ENCODE results near the gene FSD1. TPM values are rescaled to one million over a fixed set of nuclear protein-coding genes. Genes with fewer than 3 reads are reported as not detected.
"Not testable (repeated sequence)": the region's sequence is repeated elsewhere in the genome, so short reads cannot be mapped to it uniquely, and the experiment has no call there.

The FSD1 gene
- polyA plus RNA-seq (2012; ENCODE audit: insufficient read depth, insufficient read length): 40.0 TPM

- peak within 1 kb of the TSS; percentile 43 for H3K4me3 ChIP-seq (ENCODE audit: low read length)
- DNase-seq (ENCODE audit: low read depth, low spot score): peak; percentile 42
Observed at GRCh38 chr19:4304538-4305256, at the start of gene FSD1. FSD1 (plus strand) TSS chr19:4304598; CDS start chr19:4304747, 149 bp downstream.

- DNase-seq (ENCODE audit: low read depth, low spot score): no peak
- H3K4me3 ChIP-seq (ENCODE audit: low read length): no peak overlapping the region
Observed at GRCh38 chr19:4256563-4256962, 47.8 kb upstream of the FSD1 start.

GRCh38 chr19:4257025-4257424 lies 47.4 kb upstream of the FSD1 start:
- DNase-seq (ENCODE audit: low read depth, low spot score): no peak
- H3K4me3 ChIP-seq (ENCODE audit: low read length): no peak overlapping the region

GRCh38 chr19:4258181-4258580 lies 46.2 kb upstream of the FSD1 start:
- no peak overlapping the region for H3K4me3 ChIP-seq (ENCODE audit: low read length)
- DNase-seq (ENCODE audit: low read depth, low spot score): no peak

- no peak for DNase-seq (ENCODE audit: low read depth, low spot score)
Observed at GRCh38 chr19:4260613-4261191, 43.7 kb upstream of the FSD1 start.

GRCh38 chr19:4264812-4265211 lies 39.6 kb upstream of the FSD1 start:
- no peak overlapping the region for H3K4me3 ChIP-seq (ENCODE audit: low read length)
- DNase-seq (ENCODE audit: low read depth, low spot score): no peak

More at GRCh38 chr19:4260613-4261191, 43.7 kb upstream of the FSD1 start:
- H3K4me3 ChIP-seq (ENCODE audit: low read length): no peak overlapping the region

- no peak for DNase-seq (ENCODE audit: low read depth, low spot score)
- H3K4me3 ChIP-seq (ENCODE audit: low read length): no peak overlapping the region
Observed at GRCh38 chr19:4266253-4267000, 38.0 kb upstream of the FSD1 start.

- no peak overlapping the region for H3K4me3 ChIP-seq (ENCODE audit: low read length)
Observed at GRCh38 chr19:4267101-4267900, 37.1 kb upstream of the FSD1 start.

GRCh38 chr19:4267901-4268815 lies 36.2 kb upstream of the FSD1 start:
- no peak overlapping the region for H3K4me3 ChIP-seq (ENCODE audit: low read length)
- DNase-seq (ENCODE audit: low read depth, low spot score): no peak

More at GRCh38 chr19:4267101-4267900, 37.1 kb upstream of the FSD1 start:
- DNase-seq (ENCODE audit: low read depth, low spot score): peak; percentile 65

- no peak for DNase-seq (ENCODE audit: low read depth, low spot score)
- H3K4me3 ChIP-seq (ENCODE audit: low read length): no peak overlapping the region
Observed at GRCh38 chr19:4268816-4269430, 35.5 kb upstream of the FSD1 start.

- DNase-seq (ENCODE audit: low read depth, low spot score): no peak
- H3K4me3 ChIP-seq (ENCODE audit: low read length): no peak overlapping the region
Observed at GRCh38 chr19:4272894-4273293, 31.5 kb upstream of the FSD1 start.

- H3K4me3 ChIP-seq (ENCODE audit: low read length): not testable (repeated sequence)
Observed at GRCh38 chr19:4274321-4274686, 30.1 kb upstream of the FSD1 start.

GRCh38 chr19:4277191-4277696 lies 27.2 kb upstream of the FSD1 start:
- no peak overlapping the region for H3K4me3 ChIP-seq (ENCODE audit: low read length)
- DNase-seq (ENCODE audit: low read depth, low spot score): no peak

More at GRCh38 chr19:4274321-4274686, 30.1 kb upstream of the FSD1 start:
- not testable (repeated sequence) for DNase-seq (ENCODE audit: low read depth, low spot score)

GRCh38 chr19:4278010-4278409 lies 26.4 kb upstream of the FSD1 start:
- no peak for DNase-seq (ENCODE audit: low read depth, low spot score)
- no peak overlapping the region for H3K4me3 ChIP-seq (ENCODE audit: low read length)

- DNase-seq (ENCODE audit: low read depth, low spot score): no peak
- no peak within 1 kb of the TSS for H3K4me3 ChIP-seq (ENCODE audit: low read length)
Observed at GRCh38 chr19:4278419-4279266, 25.8 kb upstream of the FSD1 start, which contains the start of gene SHD. SHD (plus strand) TSS chr19:4279266; CDS start chr19:4280064, 798 bp downstream.

GRCh38 chr19:4279267-4279529 lies 25.2 kb upstream of the FSD1 start:
- no peak for DNase-seq (ENCODE audit: low read depth, low spot score)
- no peak overlapping the region for H3K4me3 ChIP-seq (ENCODE audit: low read length)
